Fibroblast of lung (primary cell): Measurements from ENCODE around the gene TMEM9. TPM values are rescaled to one million over a fixed set of nuclear protein-coding genes. Genes with fewer than 3 reads are reported as not detected.

Source experiments
- DNase-seq, 2 donors: peaks; one replicate each; pipeline versions ENCODE4 v3.0.0 to v3.0.0-alpha.2; 2010; ENCODE audit warnings: low read depth in 2 of 2
- H2AFZ ChIP-seq: 2 replicates; pipeline ENCODE4 v1.5.1; 2012; ENCODE audit warnings: low read length, control low read depth, inconsistent platforms
- H3K27ac ChIP-seq: 2 replicates; pipeline ENCODE4 v1.5.1; 2011; ENCODE audit warnings: low read length, control low read depth; ENCODE audit not compliant: insufficient read depth
- H3K27me3 ChIP-seq: 2 replicates; pipeline ENCODE4 v1.5.1; 2011; ENCODE audit warnings: mild to moderate bottlenecking, low read length; ENCODE audit not compliant: control insufficient read depth, insufficient read depth
- H3K36me3 ChIP-seq: 2 replicates; pipeline ENCODE4 v1.5.1; 2011; ENCODE audit warnings: low read length; ENCODE audit not compliant: control insufficient read depth, insufficient read depth
- H3K4me1 ChIP-seq: 2 replicates; pipeline ENCODE4 v1.5.1; 2011; ENCODE audit warnings: low read length; ENCODE audit not compliant: control insufficient read depth, insufficient read depth; ENCODE audit errors: extremely low read depth
- H3K4me2 ChIP-seq: 2 replicates; pipeline ENCODE4 v1.5.1; 2011; ENCODE audit warnings: low read length, control low read depth; ENCODE audit not compliant: insufficient read depth; ENCODE audit errors: extremely low read depth
- H3K4me3 ChIP-seq, 4 experiments: fragments of 200-600 bp in 1 of 4; sonication (generic) in 1 of 4; replicated peaks in 1 of 4; 2 replicates each; pipeline ENCODE4 v1.5.1; 2011 to 2016; ENCODE audit warnings: low read length in 4 of 4, low read depth in 3 of 4, mild to moderate bottlenecking in 3 of 4, control low read depth in 2 of 4, inconsistent platforms in 1 of 4, mixed read lengths in 1 of 4; ENCODE audit not compliant: insufficient read depth in 1 of 4; ENCODE audit errors: control extremely low read depth in 1 of 4
- H3K79me2 ChIP-seq: 2 replicates; pipeline ENCODE4 v1.5.1; 2012; ENCODE audit warnings: mild to moderate bottlenecking, low read length, inconsistent platforms; ENCODE audit not compliant: control insufficient read depth, insufficient read depth
- H3K9ac ChIP-seq: 2 replicates; pipeline ENCODE4 v1.5.1; 2011; ENCODE audit warnings: mild to moderate bottlenecking, low read length, control low read depth; ENCODE audit not compliant: insufficient read depth
- H3K9me3 ChIP-seq: 2 replicates; pipeline ENCODE4 v1.5.1; 2012; ENCODE audit warnings: low read depth, low read length; ENCODE audit not compliant: control insufficient read depth, insufficient read depth
- H4K20me1 ChIP-seq: 2 replicates; pipeline ENCODE4 v1.5.1; 2011; ENCODE audit warnings: low read length; ENCODE audit not compliant: control insufficient read depth, insufficient read depth; ENCODE audit errors: extremely low read depth
- EZH2 ChIP-seq: IDR thresholded peaks from 2 replicates; pipeline ENCODE4 v1.5.1; 2012; ENCODE audit warnings: low read length, control low read depth, mild to moderate bottlenecking; ENCODE audit errors: missing control alignments
- polyA plus RNA-seq, 2 donors: library from polyadenylated mRNA; depleted of rRNA in 1 of 2; stranded (reverse) in 1 of 2; unstranded in 1 of 2; fragments of >200 nt; gene quantifications; 2 replicates each; pipeline ENCODE4 v1.2.1, GENCODE V29; 2011 to 2012; ENCODE audit warnings: missing spikeins in 1 of 2
- total RNA-seq: library from RNA; depleted of rRNA; stranded (reverse); fragments of >200 nt; gene quantifications from 2 replicates; pipeline ENCODE4 v1.2.1, GENCODE V29; 2014
- TF ChIP-seq, protein P1 (sequence below), 2 donors: IDR thresholded peaks in 1 of 2; conservative IDR thresholded peaks in 1 of 2; 1 replicate in 1 of 2; 2 replicates in 1 of 2; pipeline ENCODE4 v1.5.1; 2011 to 2012; ENCODE audit warnings: low read length in 2 of 2, control low read depth in 1 of 2, inconsistent platforms in 1 of 2, low read depth in 1 of 2, mild to moderate bottlenecking in 1 of 2

TMEM9 gene
- total and polyA plus RNA-seq, 2 donors (not counting 1 experiment from before 2014, with no cell fraction given) = 58.2 to 91.0 TPM

DNA sequence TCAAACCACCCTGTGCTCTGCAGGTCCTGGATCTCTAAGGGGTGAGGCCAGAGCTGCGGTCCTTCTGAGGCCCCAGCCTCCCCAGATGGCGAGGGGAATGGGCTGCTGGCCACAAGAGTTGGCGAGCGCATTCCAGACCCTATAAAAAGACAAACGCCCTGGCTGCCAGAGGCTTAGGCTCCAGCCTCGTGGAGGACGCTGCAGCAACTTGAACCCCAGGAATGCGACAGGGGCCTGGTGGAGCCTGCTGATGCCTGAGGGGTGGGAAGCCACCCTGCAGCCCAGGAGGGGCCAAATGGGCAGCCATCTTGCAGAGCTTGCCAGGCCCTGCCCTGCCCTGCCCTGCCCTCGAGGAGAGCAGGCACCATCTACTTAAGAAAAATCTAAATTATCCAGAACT, 50.6 kb downstream of the TMEM9 start:
- H3K4me1 ChIP-seq = no peaks in the 10 kb centered on the region
- H3K27me3 ChIP-seq = peaks cover 16% of the 10 kb centered on the region
- no peak for TF ChIP-seq EZH2
- TF ChIP-seq, protein P1, sequence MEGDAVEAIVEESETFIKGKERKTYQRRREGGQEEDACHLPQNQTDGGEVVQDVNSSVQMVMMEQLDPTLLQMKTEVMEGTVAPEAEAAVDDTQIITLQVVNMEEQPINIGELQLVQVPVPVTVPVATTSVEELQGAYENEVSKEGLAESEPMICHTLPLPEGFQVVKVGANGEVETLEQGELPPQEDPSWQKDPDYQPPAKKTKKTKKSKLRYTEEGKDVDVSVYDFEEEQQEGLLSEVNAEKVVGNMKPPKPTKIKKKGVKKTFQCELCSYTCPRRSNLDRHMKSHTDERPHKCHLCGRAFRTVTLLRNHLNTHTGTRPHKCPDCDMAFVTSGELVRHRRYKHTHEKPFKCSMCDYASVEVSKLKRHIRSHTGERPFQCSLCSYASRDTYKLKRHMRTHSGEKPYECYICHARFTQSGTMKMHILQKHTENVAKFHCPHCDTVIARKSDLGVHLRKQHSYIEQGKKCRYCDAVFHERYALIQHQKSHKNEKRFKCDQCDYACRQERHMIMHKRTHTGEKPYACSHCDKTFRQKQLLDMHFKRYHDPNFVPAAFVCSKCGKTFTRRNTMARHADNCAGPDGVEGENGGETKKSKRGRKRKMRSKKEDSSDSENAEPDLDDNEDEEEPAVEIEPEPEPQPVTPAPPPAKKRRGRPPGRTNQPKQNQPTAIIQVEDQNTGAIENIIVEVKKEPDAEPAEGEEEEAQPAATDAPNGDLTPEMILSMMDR (conservative IDR thresholded peaks at IDR 0.05 in 1 of 2, IDR thresholded peaks at IDR 0.05 in 1 of 2; ENCODE audit: low read depth in 1 of 2, low read length in 2 of 2) = no peak
- H3K36me3 ChIP-seq = no peaks in the 10 kb centered on the region
- no peaks in the 10 kb centered on the region for H4K20me1 ChIP-seq
- no peak overlapping the region for H3K27ac ChIP-seq
- no peak overlapping the region for H3K9ac ChIP-seq
- H3K4me2 ChIP-seq = no peak overlapping the region
- no peak overlapping the region for H2AFZ ChIP-seq
- H3K9me3 ChIP-seq = no peaks in the 10 kb centered on the region
- H3K79me2 ChIP-seq = no peaks in the 10 kb centered on the region
- no peak overlapping the region for H3K4me3 ChIP-seq
- no peak for DNase-seq

DNA sequence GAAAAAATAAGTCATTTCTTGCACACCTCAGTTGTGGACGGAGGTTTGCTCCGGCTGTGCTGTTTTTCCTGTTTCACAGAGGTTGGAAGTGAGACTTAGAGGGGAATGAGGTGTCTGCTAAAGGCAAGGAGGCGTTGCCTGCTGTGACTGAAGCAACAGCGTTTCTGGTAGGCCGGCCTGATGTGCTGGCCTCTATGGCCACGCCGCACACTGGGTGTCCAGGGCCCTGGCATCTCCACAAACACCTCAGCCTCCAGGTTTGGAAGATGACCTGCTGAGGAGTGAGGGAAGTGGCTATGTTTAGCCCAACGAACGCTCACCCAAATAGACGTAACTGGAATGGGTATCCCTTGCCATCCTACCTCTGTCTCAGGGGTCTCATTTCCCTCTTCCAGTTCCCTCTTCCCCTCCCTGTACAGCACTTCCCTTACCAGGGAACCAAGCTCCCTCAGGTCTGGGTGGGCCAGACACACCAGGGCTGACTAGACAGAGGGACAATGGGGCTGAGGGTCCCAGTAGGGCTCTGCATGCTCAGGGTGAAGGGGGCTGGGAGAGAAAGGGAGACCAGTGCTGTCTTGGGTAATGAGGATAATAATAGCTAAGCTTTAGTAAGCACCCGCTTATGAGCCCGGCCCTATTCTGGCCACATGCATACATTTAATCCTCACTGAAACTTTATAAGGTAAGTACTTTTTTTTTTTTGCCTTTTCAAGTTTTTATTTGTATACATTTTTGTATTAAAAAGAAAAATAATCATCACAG, 53.9 kb downstream of the TMEM9 start:
- no peak overlapping the region for H3K4me2 ChIP-seq

GRCh38 chr1:201098992-201099677, 55.1 kb downstream of the TMEM9 start:
- Histone ChIP-seq H3K27me3 (peaks cover 21% of the 10 kb centered on the region), H3K9me3 (no peaks in the 10 kb centered on the region)

More for the DNA sequence above, 53.9 kb downstream of the TMEM9 start:
- Histone ChIP-seq H3K36me3 (no peaks in the 10 kb centered on the region), H3K9ac (no peak overlapping the region), H3K4me3 (no peak overlapping the region), H3K4me1 (no peaks in the 10 kb centered on the region), H4K20me1 (no peaks in the 10 kb centered on the region), H3K27ac (no peak overlapping the region), H2AFZ (no peak overlapping the region), H3K27me3 (peaks cover 26% of the 10 kb centered on the region), H3K9me3 (no peaks in the 10 kb centered on the region), H3K79me2 (no peaks in the 10 kb centered on the region)
- TF ChIP-seq, protein P1 (conservative IDR thresholded peaks at IDR 0.05 in 1 of 2, IDR thresholded peaks at IDR 0.05 in 1 of 2; ENCODE audit: low read depth in 1 of 2, low read length in 2 of 2) = no peak
- no peak for TF ChIP-seq EZH2
- no peak for DNase-seq

More at GRCh38 chr1:201098992-201099677, 55.1 kb downstream of the TMEM9 start:
- Histone ChIP-seq H3K9ac (no peak overlapping the region), H2AFZ (no peak overlapping the region), H3K4me3 (no peak overlapping the region), H3K27ac (no peak overlapping the region), H3K4me1 (no peaks in the 10 kb centered on the region), H4K20me1 (no peaks in the 10 kb centered on the region), H3K4me2 (no peak overlapping the region), H3K36me3 (no peaks in the 10 kb centered on the region), H3K79me2 (no peaks in the 10 kb centered on the region)
- TF ChIP-seq EZH2 = no peak
- TF ChIP-seq, protein P1 (conservative IDR thresholded peaks at IDR 0.05 in 1 of 2, IDR thresholded peaks at IDR 0.05 in 1 of 2; ENCODE audit: low read depth in 1 of 2, low read length in 2 of 2) = no peak
- DNase-seq = no peak
